Stimulated activated CD4-positive, alpha-beta T cell treated with anti-CD3 and anti-CD28 coated beads, Interleukin-4, amount 100 ng/mL, for 4 hours (primary cell): Measurements from ENCODE around the gene COL26A1.
"Not testable (repeated sequence)": the region's sequence is repeated elsewhere in the genome, so short reads cannot be mapped to it uniquely, and the experiment has no call there.

Experiments used
- DNase-seq, 2 experiments: peaks; one replicate each; pipeline ENCODE4 v3.0.0-alpha.2; 2020

Gene COL26A1

DNA sequence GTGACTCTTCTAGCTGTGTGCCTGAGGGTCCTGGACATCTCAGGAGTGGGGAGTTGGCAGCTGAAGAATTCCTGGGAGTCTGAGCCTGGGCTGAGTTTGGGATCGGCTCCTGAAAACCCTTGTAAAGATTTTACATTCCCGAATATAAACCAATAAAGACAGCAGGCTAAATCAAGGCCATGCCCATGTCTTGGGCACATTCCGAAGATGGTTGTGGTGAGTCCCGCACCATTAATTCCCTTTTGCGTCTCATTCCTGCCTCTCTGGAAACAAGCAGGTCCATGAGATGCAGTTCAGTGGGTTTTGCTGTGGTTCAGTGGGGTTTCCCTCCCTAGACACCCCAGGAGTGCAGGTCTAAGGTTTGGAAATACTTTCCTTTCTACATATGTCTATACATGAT lies 90.9 kb downstream of the COL26A1 start:
- DNase-seq, result no peak

DNA sequence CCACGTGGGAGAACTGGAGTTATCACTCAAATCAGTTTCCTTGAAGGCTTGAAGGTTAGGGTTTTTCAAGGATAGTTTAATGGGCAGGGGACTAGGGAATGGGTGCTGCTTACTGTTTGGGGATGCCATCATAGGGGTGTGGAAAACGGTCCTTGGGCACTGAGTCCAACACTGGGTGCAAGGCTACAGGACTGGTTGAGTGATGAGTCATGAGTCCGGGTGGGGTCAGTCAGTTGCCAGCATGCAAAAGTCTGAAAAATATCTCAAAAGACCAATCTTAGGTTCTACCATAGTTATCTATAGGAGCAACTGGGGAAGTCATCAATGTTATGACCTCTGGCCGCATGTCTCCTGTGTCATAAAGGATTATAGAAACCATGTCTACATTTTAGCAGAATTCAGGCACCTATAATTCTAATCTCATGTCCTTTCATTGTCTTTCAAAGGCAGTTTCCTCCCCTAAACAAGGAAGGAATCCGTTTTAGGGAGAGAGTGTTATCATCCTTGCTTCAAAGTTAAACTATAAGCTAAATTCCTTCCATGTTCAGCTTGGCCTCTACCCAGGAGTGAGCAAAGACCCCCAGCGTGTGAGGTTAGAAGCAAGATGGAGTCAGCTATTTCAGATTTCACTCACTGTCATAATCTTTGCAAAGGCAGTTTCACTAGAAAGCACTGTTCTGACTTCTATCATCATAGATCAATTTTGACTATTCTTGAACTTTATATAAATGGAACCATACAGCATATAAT lies 94.5 kb downstream of the COL26A1 start:
- DNase-seq, result no peak

DNA sequence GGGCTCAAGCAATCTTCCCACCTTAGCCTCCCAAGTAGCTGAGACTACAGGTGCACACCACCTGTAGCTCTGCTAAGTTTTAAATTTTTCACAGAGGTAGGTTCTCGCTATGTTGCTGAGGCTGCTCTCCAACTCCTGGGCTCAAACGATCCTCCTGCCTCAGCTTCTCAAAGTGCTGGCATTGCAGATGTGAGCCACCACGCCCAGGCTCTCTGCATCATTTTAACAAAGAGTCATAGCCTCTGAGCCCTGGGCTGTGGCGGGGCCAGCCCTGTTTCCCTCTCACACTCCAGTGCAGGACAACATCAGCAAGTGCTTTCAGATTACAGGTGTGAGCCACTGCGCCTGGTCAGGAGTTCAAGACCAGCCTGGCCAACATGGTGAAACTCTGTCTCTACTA lies 102.5 kb downstream of the COL26A1 start:
- no peak for DNase-seq

DNA sequence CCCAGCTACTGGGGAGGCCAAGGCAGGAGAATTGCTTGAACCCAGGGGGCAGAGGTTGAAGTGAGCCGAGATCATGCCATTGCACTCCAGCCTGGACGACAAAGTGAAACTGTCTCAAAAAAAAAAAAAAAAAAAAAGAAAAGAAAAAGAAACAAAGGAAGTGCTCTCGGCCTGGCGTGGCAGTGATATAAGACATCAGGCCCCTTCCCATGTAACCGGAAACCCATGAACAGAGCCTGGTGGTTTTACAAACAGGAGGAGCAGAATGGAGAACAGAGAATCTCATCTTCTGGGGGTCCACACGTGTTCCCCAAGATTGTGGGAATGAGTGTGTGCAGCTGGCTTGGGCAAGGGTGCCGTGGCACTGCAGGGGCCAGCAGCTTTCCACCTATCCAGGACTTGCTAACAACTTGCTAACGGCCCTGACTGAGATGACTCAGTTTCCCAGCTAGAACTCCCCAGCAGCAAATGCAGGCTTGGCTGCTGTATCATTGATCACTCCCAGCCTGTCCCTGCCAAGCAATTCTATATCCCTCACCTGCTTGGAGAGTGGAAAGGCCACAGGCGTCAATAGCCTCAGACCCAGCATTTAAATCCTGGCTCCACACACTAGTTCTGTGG lies 103.0 kb downstream of the COL26A1 start:
- no peak for DNase-seq

DNA sequence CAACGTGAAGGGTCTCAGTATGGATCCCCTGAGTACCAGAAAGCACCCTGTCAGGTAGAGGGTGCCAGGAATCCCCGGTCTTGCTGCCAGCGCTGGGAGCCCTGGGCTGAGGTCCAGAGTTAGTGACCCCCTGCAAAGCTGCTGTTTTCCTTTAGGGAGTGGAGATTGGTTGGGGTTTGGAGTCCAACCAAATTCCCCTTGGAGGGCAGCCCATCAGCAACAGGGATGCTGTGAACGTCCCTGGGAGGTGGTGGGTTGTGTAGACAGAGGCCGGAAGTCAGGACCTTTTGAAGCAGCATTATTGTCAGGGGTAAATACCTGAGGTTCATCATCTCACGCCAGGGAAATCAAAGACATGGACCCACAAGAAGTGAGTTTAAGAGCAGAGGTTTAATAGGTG lies 104.2 kb downstream of the COL26A1 start:
- no peak for DNase-seq

DNA sequence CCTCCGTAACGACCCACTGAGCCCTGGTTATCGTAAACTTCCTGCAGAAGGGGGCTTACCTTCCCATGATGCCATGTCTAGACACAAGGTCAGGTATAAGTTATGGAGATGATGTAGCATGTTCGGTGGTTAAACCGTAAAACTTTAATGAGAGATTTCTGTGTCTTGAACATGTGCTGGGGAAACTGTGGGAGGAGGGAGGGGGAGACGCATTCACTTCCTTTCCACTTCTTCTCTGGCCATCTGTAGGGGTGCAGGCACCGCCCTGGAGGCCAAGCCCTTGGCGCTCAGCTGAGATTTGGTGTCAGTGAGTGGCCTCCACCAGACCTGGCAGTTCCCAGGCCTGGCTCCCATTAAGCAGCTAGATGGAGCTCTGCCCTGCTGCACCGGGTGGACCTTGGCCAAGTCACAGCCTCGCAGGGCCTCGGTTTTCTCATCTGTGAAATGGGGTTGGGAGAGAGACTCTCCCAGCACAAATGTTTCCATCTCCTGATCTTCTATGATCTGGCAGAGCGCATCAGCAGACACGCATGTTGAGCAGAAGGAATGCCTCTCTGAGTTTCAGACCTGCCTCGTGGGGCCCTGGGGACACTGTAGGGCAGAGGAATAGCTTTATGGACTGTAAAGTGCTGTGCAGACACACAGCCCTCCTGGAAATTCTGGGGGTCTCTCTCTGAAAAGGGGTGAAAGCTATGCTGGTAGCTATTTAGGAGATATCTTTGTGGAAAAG lies 106.0 kb downstream of the COL26A1 start:
- DNase-seq, result no peak

DNA sequence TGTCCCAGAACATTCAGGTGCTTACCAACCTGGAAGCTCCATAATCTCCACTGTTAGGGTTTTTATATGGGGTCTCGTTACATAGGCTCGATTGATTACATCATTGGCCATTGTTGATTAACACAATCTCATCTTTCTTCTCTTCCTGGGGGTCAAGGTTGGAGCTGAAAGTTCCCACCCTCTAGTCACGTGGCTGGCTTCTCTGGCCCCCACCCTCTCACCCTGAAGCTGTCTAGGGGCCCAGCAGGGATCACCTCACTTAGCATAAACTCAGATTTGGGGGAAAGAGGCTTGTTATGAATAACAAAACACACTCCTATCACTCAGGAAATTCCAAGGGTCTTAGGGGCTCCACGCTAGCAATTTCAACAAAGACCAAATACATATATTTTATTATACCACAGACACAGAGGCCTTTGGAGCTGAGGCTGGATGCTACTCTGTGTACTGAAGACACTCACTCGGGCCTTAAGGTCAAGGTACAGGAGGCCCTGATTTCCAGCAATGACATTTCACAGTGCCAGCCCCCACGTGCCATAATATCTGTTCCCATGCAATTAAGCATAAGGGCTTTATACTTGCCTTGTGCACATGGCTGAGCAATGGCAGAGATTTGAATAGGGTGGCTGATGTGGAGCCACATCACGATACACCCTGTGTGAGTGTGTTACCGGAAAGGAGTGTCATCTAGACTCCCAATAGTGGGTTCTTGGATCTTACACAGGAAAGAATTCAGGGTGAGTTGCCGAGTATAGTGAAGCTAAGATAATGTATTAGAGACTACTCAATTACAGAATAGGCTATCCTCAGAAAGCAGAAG lies 108.2 kb downstream of the COL26A1 start:
- no peak for DNase-seq

DNA sequence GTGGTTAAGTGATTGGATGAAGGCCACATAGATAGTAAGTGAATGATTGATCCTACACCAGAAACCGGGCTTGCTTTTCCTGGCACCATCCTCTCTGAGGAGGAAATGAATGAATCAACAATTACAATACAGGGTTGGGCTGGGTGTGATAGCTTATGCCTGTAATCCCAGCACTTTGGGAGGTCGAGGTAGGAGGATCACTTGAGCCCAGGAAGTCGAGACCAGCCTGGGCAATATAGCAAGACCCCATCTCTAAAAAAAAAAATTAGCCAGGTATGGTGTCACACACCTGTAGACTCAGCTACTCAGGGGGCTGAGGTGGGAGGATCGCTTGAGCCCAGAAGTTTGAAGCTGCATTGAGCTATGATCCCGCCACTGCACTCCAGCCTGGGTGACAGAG lies 111.5 kb downstream of the COL26A1 start:
- no peak for DNase-seq

DNA sequence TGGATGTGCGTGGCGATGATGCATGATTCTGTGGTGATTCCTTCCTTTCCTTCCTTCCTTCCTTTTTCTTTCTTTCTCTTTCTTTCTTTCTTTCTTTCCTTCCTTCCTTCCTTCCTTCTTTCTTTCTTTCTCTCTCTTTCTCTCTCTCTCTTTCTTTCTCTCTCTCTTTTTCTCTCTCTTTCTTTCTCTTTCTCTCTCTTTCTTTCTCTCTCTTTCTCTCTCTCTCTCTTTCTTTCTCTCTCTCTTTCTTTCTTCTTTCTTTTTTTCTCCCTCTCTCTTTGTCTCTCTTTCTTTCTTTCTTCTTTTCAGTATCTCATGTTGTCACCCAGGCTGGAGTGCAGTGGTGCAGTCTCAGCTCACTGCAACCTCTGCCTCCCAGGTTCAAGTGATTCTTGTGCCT lies 113.0 kb downstream of the COL26A1 start:
- DNase-seq, result not testable (repeated sequence)

DNA sequence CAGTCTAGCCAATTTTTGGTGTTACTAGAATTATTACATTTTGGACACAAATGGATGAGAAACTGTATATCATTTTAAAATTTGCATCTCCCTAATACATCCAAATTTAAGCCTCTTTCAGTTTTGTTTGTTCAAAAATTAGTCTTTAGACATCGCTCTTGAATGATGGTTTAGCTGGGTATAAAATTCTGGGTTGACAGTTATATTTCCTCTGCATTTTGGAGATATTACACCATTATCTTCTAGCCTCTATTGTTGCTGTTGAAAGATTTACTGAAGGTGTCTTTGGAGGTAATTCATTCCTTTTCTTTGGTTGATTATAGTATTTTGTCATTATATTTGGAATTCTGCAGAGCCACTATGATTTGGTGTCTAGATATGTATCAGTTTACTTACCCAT lies 116.5 kb downstream of the COL26A1 start:
- DNase-seq, result no peak

DNA sequence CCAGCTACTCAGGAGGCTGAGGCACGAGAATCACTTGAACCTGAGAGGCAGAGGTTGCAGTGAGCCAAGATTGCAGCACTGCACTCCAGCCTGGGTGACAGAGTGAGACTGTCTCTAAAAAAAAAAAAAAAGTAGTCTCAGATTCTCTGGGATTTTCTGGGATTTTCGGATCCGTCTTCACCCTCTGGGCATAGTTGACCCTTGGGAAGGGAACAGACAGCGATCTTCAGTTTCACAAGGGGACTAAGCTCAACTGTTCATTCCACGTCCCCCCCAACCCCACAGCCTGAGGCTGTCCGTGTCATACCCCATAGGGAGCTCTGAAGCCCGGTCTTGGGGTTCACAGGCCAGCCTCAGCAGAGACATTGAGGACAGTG lies 123.4 kb downstream of the COL26A1 start:
- DNase-seq, result not testable (repeated sequence)

DNA sequence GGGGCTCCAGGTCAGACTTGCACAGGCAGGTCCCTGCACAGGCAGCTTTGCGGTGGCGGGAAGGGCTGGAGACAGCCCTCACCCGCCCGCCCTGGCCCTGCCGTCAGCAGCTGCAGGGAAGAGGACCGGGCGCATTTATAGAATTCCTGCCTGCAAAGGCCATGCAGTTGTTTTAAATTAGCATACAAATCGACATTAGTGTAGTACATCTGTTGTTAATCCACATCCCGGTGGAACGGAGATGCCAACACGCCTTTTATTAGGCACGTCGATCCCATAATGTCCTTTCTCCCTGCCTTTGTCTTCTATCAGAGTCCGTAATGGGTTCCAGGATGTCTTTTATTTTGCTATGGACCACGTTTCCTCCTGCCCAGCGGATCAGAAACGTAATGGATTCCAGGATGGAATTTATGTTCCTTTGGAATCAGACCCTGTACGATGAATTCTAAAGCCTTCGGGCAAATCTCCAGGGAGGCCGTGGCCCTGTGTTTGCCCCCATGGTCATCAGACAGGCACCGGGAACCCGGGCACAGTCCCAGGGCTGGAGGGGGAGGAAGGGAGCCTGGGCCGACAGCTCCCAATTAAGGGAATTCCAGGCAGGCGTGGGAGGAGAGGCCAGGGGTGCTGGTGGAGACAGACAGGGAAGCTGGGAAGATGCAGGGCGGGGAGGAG lies 123.9 kb downstream of the COL26A1 start:
- no peak for DNase-seq

DNA sequence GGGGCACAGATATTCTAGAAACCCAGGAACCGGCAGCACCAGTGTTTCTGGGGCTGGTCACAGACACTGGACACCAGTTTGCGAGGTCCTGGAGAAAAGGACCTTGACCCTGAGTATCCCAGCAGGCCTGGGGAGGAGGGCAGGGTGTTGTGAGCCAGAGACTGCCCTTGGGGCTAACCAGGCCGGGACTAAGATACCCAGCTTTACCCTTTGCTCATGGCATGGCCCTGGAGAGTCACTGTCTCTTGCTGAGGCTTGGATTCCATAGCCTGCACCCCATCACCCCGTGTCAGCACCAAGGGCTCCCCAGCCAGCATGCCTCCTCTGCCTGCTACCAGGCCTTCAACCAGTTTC lies 124.4 kb downstream of the COL26A1 start:
- no peak for DNase-seq

DNA sequence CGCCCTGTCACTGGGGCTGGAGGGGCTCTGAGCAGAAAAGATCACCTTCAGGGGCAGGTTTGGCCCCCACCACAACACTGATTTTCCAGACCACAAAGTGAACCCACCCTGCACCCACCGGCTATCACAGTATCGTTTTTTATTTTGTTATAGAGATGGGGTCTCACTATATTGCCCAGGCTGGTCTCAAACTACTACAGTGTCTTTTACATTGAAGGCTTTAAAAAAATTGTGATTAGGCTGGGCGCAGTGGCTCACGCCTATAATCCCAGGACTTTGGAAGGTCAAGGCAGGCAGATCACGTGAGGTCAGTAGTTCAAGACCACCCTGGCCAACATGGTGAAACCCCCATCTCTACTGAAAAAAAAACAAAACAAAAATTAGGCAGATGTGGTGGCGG lies 125.1 kb downstream of the COL26A1 start:
- DNase-seq, result no peak

DNA sequence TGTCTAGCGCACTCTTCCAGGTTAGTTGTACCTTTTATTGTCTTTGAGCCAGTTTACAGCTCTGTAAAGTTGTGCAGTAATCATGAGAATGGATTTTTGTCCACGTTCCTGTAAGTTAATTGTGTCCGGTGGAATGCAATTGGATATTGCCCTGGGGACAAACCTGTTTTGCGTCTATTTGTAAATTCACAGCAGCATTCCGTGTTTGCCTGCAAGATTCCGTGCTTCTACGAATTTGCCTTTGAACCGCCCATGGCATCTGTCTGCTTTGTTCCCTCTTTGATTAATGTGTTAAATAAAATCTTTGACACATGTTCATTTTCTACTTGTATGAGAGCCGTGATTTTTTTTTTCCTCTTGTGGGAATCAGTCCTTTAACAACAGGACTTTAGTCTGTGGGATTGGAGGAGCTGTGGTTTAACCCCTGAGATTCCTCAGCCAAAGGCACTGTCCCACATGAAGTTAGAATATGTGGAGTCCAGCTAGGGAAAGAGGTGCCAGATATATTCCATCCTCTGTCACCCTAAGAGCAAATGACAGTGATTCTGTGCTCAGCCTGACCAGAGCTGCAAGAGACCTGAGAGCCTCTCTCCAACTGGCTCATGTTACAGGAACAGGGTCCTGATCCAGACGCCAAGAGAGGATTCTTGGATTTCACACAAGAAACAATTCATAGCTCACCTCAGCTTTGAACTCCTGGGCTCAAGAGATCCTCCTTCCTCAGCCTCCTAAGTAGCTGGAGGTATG lies 126.3 kb downstream of the COL26A1 start:
- no peak for DNase-seq

DNA sequence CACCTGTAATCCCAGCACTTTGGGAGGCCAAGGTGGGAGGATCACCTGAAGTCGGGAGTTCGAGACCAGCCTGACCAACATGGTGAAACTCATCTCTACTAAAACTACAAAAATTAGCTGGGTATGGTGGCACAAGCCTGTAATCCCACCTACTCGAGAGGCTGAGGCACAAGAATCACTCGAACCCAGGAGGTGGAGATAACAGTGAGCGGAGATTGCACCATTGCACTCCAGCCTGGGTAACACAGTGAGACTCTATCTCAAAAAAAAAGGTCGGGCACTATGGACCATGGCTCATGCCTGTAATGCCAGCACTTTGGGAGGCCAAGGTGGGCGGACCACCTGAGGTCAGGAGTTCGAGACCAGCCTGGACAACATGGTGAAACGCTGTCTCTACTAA lies 127.8 kb downstream of the COL26A1 start:
- not testable (repeated sequence) for DNase-seq

DNA sequence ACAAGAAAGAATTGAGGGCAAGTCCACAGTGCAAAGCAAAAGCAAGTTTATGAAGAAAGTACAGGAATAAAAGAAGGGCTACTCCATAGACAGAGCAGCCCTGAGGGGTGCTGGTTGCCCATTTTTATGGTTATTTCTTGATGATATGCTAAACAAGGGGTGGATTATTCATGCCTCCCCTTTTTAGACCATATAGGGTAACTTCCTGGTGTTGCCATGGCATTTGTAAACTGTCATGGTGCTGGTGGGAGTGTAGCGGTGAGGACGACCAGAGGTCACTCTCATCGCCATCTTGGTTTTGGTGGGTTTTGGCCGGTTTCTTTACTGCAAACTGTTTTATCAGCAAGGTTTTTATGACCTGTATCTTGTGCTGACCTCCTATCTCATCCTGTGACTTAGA lies 128.8 kb downstream of the COL26A1 start:
- not testable (repeated sequence) for DNase-seq

DNA sequence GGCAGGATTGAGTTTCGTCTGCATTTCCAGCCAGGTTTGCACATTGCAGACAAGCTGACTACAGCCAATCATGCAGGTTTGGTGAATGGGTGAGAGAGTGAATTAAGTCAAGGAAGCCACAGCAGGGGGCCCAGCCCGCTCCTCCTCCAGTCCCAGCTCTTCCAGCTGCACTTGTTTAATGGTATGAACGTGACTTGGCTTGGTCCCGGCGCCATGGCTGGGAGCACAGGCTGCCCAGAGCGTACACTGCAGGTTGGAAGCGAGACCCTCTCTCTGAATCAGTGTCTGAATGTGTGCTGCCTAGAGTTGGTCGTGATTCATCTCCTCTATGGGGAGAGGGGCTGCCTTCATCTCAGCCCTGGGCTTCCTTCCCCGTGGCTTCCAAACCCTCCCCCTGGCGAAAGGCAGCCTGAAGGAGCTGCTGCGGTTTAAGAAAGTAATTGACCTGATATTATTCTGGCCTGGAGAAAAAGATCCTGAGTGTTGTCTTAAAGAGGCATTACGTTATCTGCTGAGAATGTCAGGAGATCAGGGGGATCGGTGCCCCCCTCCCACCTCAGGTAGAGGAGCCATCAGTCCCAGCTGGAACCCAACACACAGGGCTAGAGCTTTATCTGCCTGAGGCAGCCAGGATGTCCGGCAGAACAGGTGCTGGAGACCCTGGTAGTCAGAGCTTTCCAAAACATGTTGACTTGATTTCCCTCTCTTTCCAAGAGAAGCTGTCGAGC lies 132.1 kb downstream of the COL26A1 start:
- no peak for DNase-seq

DNA sequence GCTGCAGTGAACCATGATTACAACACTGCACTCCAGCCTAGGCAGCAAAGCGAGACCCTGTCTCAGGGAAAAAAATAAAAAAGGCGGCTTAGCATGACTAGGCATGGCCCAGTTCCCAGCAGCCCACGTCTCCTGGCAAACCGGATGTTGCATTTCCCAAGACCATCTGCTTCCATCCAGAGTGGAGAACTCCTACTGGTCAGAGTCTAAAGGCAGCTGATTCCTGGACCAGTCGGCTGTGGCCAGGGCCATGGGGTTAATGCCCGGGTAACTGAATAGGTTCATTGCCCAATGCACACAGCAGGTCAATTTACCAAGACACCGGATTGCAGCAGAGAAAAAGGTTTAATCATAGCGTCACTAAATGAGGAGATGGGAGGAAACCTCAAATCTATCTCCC lies 133.3 kb downstream of the COL26A1 start:
- DNase-seq, result no peak

DNA sequence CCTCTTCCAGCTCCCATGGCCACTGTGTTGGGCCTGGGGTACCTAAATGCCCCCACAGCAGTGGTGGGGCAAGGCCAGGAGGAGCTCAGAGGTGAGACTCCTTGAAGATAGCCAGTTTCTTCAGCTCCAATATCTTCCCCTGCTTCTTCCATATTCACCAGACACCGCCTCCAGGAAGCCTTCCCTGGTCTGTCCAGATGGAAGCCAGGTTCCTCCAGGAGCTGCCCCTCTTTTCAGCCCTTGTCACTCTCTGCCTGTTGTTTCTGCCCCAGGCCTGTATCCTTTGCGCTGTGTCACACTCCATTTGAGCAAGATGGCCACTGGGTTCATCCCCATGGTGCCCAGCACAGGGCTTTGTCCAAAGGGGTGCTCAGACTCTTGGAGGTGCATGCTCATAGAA lies 138.7 kb downstream of the COL26A1 start:
- DNase-seq, result no peak

DNA sequence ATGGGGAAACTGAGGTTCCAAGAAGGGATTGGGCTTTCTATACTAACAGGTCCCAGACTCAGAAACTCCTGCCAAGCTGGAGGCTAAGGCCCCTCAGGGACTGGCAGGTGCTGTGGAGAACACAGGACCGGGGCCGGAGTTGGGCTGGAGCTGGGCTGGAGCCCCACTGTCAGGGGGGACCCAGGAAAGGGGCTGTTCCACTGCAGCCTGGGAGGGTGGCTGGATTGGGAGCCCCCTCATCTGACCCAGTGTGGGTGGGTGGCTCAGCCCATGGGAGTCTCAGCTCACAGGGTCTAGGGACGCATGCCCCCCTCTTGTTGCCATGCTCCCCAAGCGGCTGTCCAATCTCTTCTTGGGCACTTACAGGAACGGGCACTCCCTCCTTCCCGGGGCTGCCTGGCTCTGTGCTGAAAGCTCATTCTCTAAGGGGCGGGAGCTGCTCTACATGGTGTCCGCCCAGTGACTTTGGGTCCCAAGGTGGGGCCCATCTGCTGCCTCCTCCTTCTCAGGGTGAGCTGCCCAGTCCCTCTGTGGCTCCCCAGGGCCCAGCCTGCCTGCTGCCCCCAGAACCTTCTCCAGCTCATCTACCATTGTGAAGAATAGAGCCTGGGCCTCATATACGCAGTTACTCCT lies 139.9 kb downstream of the COL26A1 start:
- no peak for DNase-seq
